Suprapubic skin (tissue), 4 donors: ENCODE measurements around the gene NEUROD2. TPM values are rescaled to one million over a fixed set of nuclear protein-coding genes. Genes with fewer than 3 reads are reported as not detected.
A peak's percentile ranks its signal among the peaks of the same experiment; 100 is the strongest.

ENCODE experiments used
- DNase-seq, 2 donors: peaks; one replicate each; pipeline ENCODE4 v3.0.0-alpha.2; 2019; ENCODE audit warnings: low spot score in 2 of 2
- H3K27ac ChIP-seq: fragments of 200-600 bp; sonication (generic); one replicate; pipeline ENCODE4 v1.5.1; 2019
- H3K27me3 ChIP-seq: fragments of 200-600 bp; sonication (generic); one replicate; pipeline ENCODE4 v1.5.1; 2019
- H3K36me3 ChIP-seq: fragments of 200-600 bp; sonication (generic); one replicate; pipeline ENCODE4 v1.5.1; 2019
- H3K4me1 ChIP-seq: fragments of 200-600 bp; sonication (generic); one replicate; pipeline ENCODE4 v1.5.1; 2019
- H3K4me3 ChIP-seq: fragments of 200-600 bp; sonication (generic); one replicate; pipeline ENCODE4 v1.5.1; 2019; ENCODE audit warnings: mild to moderate bottlenecking
- H3K9me3 ChIP-seq: fragments of 200-600 bp; sonication (generic); one replicate; pipeline ENCODE4 v1.5.1; 2019
- EP300 ChIP-seq: sonication (generic); formaldehyde crosslinking; IDR thresholded peaks from one replicate; pipeline ENCODE4 v1.6.1; 2017; ENCODE audit warnings: antibody characterized with exemption
- POLR2A ChIP-seq, 2 donors: fragments of 450-650 bp; IDR thresholded peaks; one replicate each; pipeline ENCODE4 v1.6.1; 2017; ENCODE audit warnings: antibody characterized with exemption in 2 of 2, mild to moderate bottlenecking in 2 of 2, moderate library complexity in 2 of 2
- POLR2AphosphoS5 ChIP-seq, 3 donors: sonication (generic); formaldehyde crosslinking; IDR thresholded peaks; one replicate each; pipeline ENCODE4 v1.6.1; 2017; ENCODE audit warnings: antibody characterized with exemption in 3 of 3
- WGBS: methylation state at CpG from one replicate; pipeline ENCODE4 v1.1.5; 2018; 5-methylcytosine and 5-hydroxymethylcytosine counted together
- total RNA-seq, 4 donors: library from RNA; depleted of rRNA; stranded (reverse); fragments of >200 nt; gene quantifications; one replicate each; pipeline ENCODE4 v1.1.0, GENCODE V29; 2016
- TF ChIP-seq, protein P1 (sequence below), 2 donors: fragments of 200-600 bp in 1 of 2; fragments of 450-650 bp in 1 of 2; sonication (generic) in 1 of 2; IDR thresholded peaks; one replicate each; pipeline ENCODE4 v1.5.1; 2016 to 2019; ENCODE audit warnings: antibody characterized with exemption in 2 of 2, mild to moderate bottlenecking in 1 of 2, moderate library complexity in 1 of 2

NEUROD2 gene
- total RNA-seq, 4 donors from 2014 or later, result not detected

GRCh38 chr17:39621523-39622379 lies 14.0 kb upstream of the NEUROD2 start:
- Histone ChIP-seq H3K9me3 (no peaks in the 10 kb centered on the region), H3K36me3 (no peaks in the 10 kb centered on the region), H3K4me3 (no peak overlapping the region), H3K4me1 (peaks cover 58% of the 10 kb centered on the region), H3K27ac (no peak overlapping the region), H3K27me3 (peaks cover 27% of the 10 kb centered on the region)
- TF ChIP-seq EP300 (no peak), POLR2A (IDR thresholded peaks at IDR 0.05) (no peak), POLR2AphosphoS5 (IDR thresholded peaks at IDR 0.05) (peak in 1 of 3 donors; percentile 40)
- TF ChIP-seq, protein P1, sequence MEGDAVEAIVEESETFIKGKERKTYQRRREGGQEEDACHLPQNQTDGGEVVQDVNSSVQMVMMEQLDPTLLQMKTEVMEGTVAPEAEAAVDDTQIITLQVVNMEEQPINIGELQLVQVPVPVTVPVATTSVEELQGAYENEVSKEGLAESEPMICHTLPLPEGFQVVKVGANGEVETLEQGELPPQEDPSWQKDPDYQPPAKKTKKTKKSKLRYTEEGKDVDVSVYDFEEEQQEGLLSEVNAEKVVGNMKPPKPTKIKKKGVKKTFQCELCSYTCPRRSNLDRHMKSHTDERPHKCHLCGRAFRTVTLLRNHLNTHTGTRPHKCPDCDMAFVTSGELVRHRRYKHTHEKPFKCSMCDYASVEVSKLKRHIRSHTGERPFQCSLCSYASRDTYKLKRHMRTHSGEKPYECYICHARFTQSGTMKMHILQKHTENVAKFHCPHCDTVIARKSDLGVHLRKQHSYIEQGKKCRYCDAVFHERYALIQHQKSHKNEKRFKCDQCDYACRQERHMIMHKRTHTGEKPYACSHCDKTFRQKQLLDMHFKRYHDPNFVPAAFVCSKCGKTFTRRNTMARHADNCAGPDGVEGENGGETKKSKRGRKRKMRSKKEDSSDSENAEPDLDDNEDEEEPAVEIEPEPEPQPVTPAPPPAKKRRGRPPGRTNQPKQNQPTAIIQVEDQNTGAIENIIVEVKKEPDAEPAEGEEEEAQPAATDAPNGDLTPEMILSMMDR (IDR thresholded peaks at IDR 0.05), result peak; percentile 98 to 100
- DNase-seq, result peak; percentile 94 to 95
- WGBS, result 8% methylated on average over 22 of the region's 26 CpGs

- TF ChIP-seq, protein P1 (IDR thresholded peaks at IDR 0.05), result no peak
- no peaks in the 10 kb centered on the region for H3K9me3 ChIP-seq
- no peak overlapping the region for H3K27ac ChIP-seq
- H3K36me3 ChIP-seq, result no peaks in the 10 kb centered on the region
- no CpG with 5 or more reads among the region's 1 CpG for WGBS
- H3K27me3 ChIP-seq, result peaks cover 7% of the 10 kb centered on the region
- DNase-seq, result no peak
- H3K4me1 ChIP-seq, result peaks cover 38% of the 10 kb centered on the region
- H3K4me3 ChIP-seq, result no peak overlapping the region
Measured at GRCh38 chr17:39619786-39620101, 12.0 kb upstream of the NEUROD2 start.

- 71% methylated on average over 6 of the region's 13 CpGs for WGBS
- Histone ChIP-seq H3K27me3 (peaks cover 4% of the 10 kb centered on the region), H3K4me3 (peak overlapping the region; percentile 74), H3K27ac (no peak overlapping the region), H3K9me3 (no peaks in the 10 kb centered on the region), H3K4me1 (peaks cover 32% of the 10 kb centered on the region), H3K36me3 (no peaks in the 10 kb centered on the region)
- no peak for DNase-seq
- no peak for TF ChIP-seq EP300
- no peak for TF ChIP-seq POLR2A (IDR thresholded peaks at IDR 0.05)
- TF ChIP-seq, protein P1 (IDR thresholded peaks at IDR 0.05), result no peak
- TF ChIP-seq POLR2AphosphoS5 (IDR thresholded peaks at IDR 0.05), result no peak
Measured at GRCh38 chr17:39618956-39619785, 11.5 kb upstream of the NEUROD2 start.

- H3K36me3 ChIP-seq, result no peaks in the 10 kb centered on the region
- no peaks in the 10 kb centered on the region for H3K27me3 ChIP-seq
- H3K4me1 ChIP-seq, result peaks cover 25% of the 10 kb centered on the region
- TF ChIP-seq POLR2A (IDR thresholded peaks at IDR 0.05) (no peak), POLR2AphosphoS5 (IDR thresholded peaks at IDR 0.05) (no peak), EP300 (no peak)
- TF ChIP-seq, protein P1 (IDR thresholded peaks at IDR 0.05), result no peak
- DNase-seq, result no peak
- H3K4me3 ChIP-seq, result peak overlapping the region; percentile 74
- 3% methylated on average over 26 of the region's 33 CpGs for WGBS
- no peaks in the 10 kb centered on the region for H3K9me3 ChIP-seq
- H3K27ac ChIP-seq, result peak overlapping the region; percentile 70
Measured at GRCh38 chr17:39618246-39618913, 10.7 kb upstream of the NEUROD2 start.
